ENCODE measurements around the gene ERBB2.

Gene ERBB2

DNA sequence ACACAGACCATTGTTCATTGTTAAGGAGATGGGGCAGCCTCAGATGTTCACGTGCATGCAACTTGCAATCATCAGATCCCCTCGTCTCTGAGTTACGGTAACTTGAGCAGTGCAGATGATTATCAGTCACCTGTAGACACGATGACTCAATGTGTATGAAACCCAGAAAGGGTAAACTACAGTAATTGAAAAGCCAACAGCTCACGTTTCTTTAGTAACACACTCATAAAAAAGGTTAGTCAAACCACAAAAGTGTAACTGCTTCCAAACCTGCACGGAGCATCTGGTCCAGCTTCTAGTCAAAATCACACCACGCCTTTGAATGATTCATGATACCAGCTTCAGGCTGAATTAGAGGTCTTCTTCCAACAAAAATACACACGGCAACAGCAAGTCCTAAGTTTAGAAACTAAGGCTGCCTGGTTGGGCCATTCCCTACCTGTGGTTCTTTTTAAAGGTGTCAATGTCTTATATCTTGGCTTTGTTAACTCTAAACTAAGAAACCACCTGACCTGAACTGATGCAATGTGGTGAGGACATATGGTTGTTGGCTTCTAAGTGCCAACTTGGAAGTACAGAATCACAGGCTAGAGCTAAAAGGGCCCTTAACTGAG, 70.2 kb downstream of the ERBB2 start:
- Histone ChIP-seq H3K4me3 (ENCODE audit: low read length) (no peak overlapping the region), H3K27ac (ENCODE audit: low read length) (no peak overlapping the region), H3K27me3 (ENCODE audit: control insufficient read depth, insufficient read depth, low read length) (no peaks in the 10 kb centered on the region)

GRCh38 chr17:39772415-39772814, 72.6 kb downstream of the ERBB2 start:
- Histone ChIP-seq H3K4me3 (ENCODE audit: low read length) (no peak overlapping the region), H3K9ac (ENCODE audit: low read length) (no peak overlapping the region), H3K36me3 (ENCODE audit: control insufficient read depth, low read depth, low read length) (no peaks in the 10 kb centered on the region), H3K9me3 (ENCODE audit: control insufficient read depth, low read depth, low read length) (no peaks in the 10 kb centered on the region), H3K4me1 (ENCODE audit: control insufficient read depth, low read depth, low read length) (peaks cover 3% of the 10 kb centered on the region), H3K27ac (ENCODE audit: low read length) (no peak overlapping the region), H3K27me3 (ENCODE audit: control insufficient read depth, insufficient read depth, low read length) (no peaks in the 10 kb centered on the region)

More for the DNA sequence above, 70.2 kb downstream of the ERBB2 start:
- Histone ChIP-seq H3K9me3 (ENCODE audit: control insufficient read depth, low read depth, low read length) (no peaks in the 10 kb centered on the region), H3K9ac (ENCODE audit: low read length) (no peak overlapping the region), H3K36me3 (ENCODE audit: control insufficient read depth, low read depth, low read length) (no peaks in the 10 kb centered on the region), H3K4me1 (ENCODE audit: control insufficient read depth, low read depth, low read length) (peaks cover 3% of the 10 kb centered on the region)

GRCh38 chr17:39772987-39773934, 73.4 kb downstream of the ERBB2 start:
- H3K4me1 ChIP-seq (ENCODE audit: control insufficient read depth, low read depth, low read length): peaks cover 3% of the 10 kb centered on the region
- H3K27ac ChIP-seq (ENCODE audit: low read length): no peak overlapping the region
- no peaks in the 10 kb centered on the region for H3K27me3 ChIP-seq (ENCODE audit: control insufficient read depth, insufficient read depth, low read length)
- no peak overlapping the region for H3K4me3 ChIP-seq (ENCODE audit: low read length)
- H3K9ac ChIP-seq (ENCODE audit: low read length): no peak overlapping the region
- no peaks in the 10 kb centered on the region for H3K36me3 ChIP-seq (ENCODE audit: control insufficient read depth, low read depth, low read length)
- H3K9me3 ChIP-seq (ENCODE audit: control insufficient read depth, low read depth, low read length): no peaks in the 10 kb centered on the region

DNA sequence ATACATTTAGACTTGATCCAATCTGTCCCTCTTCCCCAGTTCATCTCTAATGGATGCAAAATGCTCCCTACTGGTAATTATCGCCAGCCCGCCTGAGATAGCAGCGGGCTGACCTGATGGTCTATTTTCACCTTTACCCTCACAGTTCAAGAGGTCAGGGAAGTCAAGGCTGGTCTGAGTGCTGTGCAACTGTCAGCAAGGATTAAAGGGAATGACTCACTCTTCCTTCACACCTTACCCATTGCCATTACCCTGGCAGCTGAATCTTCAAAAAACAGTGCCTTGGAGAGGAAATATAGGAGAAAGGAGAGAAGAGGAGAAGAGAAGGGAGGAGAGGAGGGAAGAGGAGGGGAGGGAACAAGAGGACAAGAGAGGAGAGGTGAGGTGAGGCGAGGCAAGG, 74.2 kb downstream of the ERBB2 start:
- H3K27me3 ChIP-seq (ENCODE audit: control insufficient read depth, insufficient read depth, low read length): no peaks in the 10 kb centered on the region
- H3K4me1 ChIP-seq (ENCODE audit: control insufficient read depth, low read depth, low read length): peaks cover 3% of the 10 kb centered on the region
- no peaks in the 10 kb centered on the region for H3K9me3 ChIP-seq (ENCODE audit: control insufficient read depth, low read depth, low read length)
- no peaks in the 10 kb centered on the region for H3K36me3 ChIP-seq (ENCODE audit: control insufficient read depth, low read depth, low read length)
- no peak overlapping the region for H3K9ac ChIP-seq (ENCODE audit: low read length)
- H3K4me3 ChIP-seq (ENCODE audit: low read length): no peak overlapping the region
- H3K27ac ChIP-seq (ENCODE audit: low read length): no peak overlapping the region

GRCh38 chr17:39775031-39775430, 75.2 kb downstream of the ERBB2 start:
- Histone ChIP-seq H3K36me3 (ENCODE audit: control insufficient read depth, low read depth, low read length) (no peaks in the 10 kb centered on the region), H3K27ac (ENCODE audit: low read length) (no peak overlapping the region), H3K4me3 (ENCODE audit: low read length) (no peak overlapping the region), H3K9me3 (ENCODE audit: control insufficient read depth, low read depth, low read length) (no peaks in the 10 kb centered on the region), H3K4me1 (ENCODE audit: control insufficient read depth, low read depth, low read length) (peaks cover 3% of the 10 kb centered on the region), H3K27me3 (ENCODE audit: control insufficient read depth, insufficient read depth, low read length) (no peaks in the 10 kb centered on the region), H3K9ac (ENCODE audit: low read length) (no peak overlapping the region)

- Histone ChIP-seq H3K27ac (ENCODE audit: low read length) (no peak overlapping the region), H3K36me3 (ENCODE audit: control insufficient read depth, low read depth, low read length) (no peaks in the 10 kb centered on the region), H3K4me3 (ENCODE audit: low read length) (no peak overlapping the region), H3K9me3 (ENCODE audit: control insufficient read depth, low read depth, low read length) (no peaks in the 10 kb centered on the region), H3K9ac (ENCODE audit: low read length) (no peak overlapping the region), H3K27me3 (ENCODE audit: control insufficient read depth, insufficient read depth, low read length) (no peaks in the 10 kb centered on the region), H3K4me1 (ENCODE audit: control insufficient read depth, low read depth, low read length) (peaks cover 3% of the 10 kb centered on the region)
These were observed 76.4 kb downstream of the ERBB2 start for GRCh38 chr17:39776252-39776651.

DNA sequence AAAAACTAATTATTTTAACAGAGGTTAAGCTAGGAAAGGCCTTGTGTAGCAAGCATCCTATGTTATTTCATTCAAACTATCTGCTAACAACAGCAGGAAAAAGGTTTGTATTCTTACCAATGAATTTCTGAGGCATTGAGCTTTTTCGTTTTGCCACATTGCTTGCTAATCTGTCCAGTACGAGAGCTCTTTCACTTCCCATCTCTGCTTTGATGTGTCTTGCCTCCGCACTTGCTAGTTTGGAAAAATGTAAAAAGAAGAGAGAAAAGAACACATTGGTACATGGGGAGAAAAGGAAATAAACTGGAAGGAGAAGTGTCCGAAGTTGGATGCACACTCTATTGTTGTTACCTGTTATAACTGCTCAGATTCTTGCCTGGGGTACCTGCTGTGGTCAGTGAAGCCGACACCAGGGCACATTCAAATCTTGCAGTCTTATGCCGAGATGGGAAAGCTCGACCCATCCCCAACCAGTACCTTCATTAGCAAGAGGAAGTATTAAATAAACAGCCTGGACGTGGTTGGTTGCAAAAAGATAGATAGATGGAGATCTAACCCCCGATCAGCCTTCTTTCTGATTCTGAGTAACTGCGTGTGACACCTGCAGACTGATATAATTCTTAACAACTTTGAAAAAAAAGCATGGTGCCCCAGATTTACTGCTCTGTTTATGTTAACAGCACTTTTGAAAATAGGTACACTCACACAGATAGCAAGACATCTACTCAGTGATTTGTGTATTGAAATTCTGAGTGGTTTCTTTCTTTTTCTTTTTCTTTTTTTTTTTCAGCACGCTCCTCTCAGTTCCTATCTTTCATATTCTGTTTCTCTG, 77.9 kb downstream of the ERBB2 start:
- no peak overlapping the region for H3K4me3 ChIP-seq (ENCODE audit: low read length)
- H3K27ac ChIP-seq (ENCODE audit: low read length): no peak overlapping the region
- no peaks in the 10 kb centered on the region for H3K36me3 ChIP-seq (ENCODE audit: control insufficient read depth, low read depth, low read length)
- no peak overlapping the region for H3K9ac ChIP-seq (ENCODE audit: low read length)
- H3K27me3 ChIP-seq (ENCODE audit: control insufficient read depth, insufficient read depth, low read length): no peaks in the 10 kb centered on the region
- H3K9me3 ChIP-seq (ENCODE audit: control insufficient read depth, low read depth, low read length): no peaks in the 10 kb centered on the region
- no peaks in the 10 kb centered on the region for H3K4me1 ChIP-seq (ENCODE audit: control insufficient read depth, low read depth, low read length)

Data from iPS-18a (cell line).